ENCODE measurements around the gene NMU. TPM values are rescaled to one million over a fixed set of nuclear protein-coding genes. Genes with fewer than 3 reads are reported as not detected.
"Not testable (repeated sequence)": the region's sequence is repeated elsewhere in the genome, so short reads cannot be mapped to it uniquely, and the experiment has no call there.

NMU gene
- total RNA-seq: not detected in 2 replicates
- long read RNA-seq: 0 reads

GRCh38 chr4:55635741-55636655, at the start of gene NMU:
TSS of gene NMU (minus strand) at chr4:55636298. CDS start at chr4:55636192, 106 bp downstream.
- Mint-ChIP-seq H3K27ac (ENCODE audit: unreplicated experiment) (no peak within 1 kb of the TSS), H3K27me3 (ENCODE audit: unreplicated experiment) (peaks cover 60% of the 10 kb centered on the region)
- DNase-seq (ENCODE audit: extremely low spot score, unreplicated experiment): no peak

GRCh38 chr4:55684276-55684675, 48.2 kb upstream of the NMU start:
- TF ChIP-seq CTCF (IDR thresholded peaks at IDR 0.05): no peak
- peaks cover 10% of the 10 kb centered on the region for H3K27me3 Mint-ChIP-seq (ENCODE audit: unreplicated experiment)
- no peak overlapping the region for H3K27ac Mint-ChIP-seq (ENCODE audit: unreplicated experiment)
- H3K9me3 Mint-ChIP-seq (ENCODE audit: unreplicated experiment): no peaks in the 10 kb centered on the region
- no peaks in the 10 kb centered on the region for H3K36me3 Mint-ChIP-seq (ENCODE audit: unreplicated experiment)
- no peak overlapping the region for H3K4me3 Mint-ChIP-seq (ENCODE audit: unreplicated experiment)
- DNase-seq (ENCODE audit: extremely low spot score, unreplicated experiment): no peak
- H3K4me1 Mint-ChIP-seq (ENCODE audit: unreplicated experiment): peaks cover 2% of the 10 kb centered on the region

More at GRCh38 chr4:55635741-55636655, at the start of gene NMU:
- Mint-ChIP-seq H3K4me3 (ENCODE audit: unreplicated experiment) (peak within 1 kb of the TSS; percentile 74), H3K36me3 (ENCODE audit: unreplicated experiment) (no peaks in the 10 kb centered on the region), H3K9me3 (ENCODE audit: unreplicated experiment) (peaks cover 9% of the 10 kb centered on the region), H3K4me1 (ENCODE audit: unreplicated experiment) (peaks cover 24% of the 10 kb centered on the region)
- TF ChIP-seq CTCF (IDR thresholded peaks at IDR 0.05): peak; percentile 8

DNA sequence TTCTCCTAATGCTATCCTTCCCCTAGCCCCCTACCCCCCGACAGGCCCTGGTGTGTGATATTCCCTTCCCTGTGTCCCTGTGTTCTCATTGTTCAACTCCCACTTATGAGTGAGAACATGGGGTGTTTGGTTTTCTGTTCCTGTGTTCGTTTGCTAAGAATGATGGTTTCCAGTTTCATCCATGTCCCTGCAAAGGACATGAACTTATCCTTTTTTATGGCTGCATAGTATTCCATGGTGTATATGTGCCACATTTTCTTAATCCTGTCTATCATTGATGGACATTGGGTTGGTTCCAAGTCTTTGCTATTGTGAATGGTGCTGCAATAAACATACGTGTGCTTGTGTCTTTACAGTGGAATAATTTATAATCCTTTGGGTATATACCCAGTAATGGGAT, 46.7 kb upstream of the NMU start:
- H3K27ac Mint-ChIP-seq (ENCODE audit: unreplicated experiment); H3K9me3 Mint-ChIP-seq (ENCODE audit: unreplicated experiment); DNase-seq (ENCODE audit: extremely low spot score, unreplicated experiment); H3K4me3 Mint-ChIP-seq (ENCODE audit: unreplicated experiment); H3K4me1 Mint-ChIP-seq (ENCODE audit: unreplicated experiment); H3K36me3 Mint-ChIP-seq (ENCODE audit: unreplicated experiment): not testable (repeated sequence)
- peaks cover 19% of the 10 kb centered on the region for H3K27me3 Mint-ChIP-seq (ENCODE audit: unreplicated experiment)

DNA sequence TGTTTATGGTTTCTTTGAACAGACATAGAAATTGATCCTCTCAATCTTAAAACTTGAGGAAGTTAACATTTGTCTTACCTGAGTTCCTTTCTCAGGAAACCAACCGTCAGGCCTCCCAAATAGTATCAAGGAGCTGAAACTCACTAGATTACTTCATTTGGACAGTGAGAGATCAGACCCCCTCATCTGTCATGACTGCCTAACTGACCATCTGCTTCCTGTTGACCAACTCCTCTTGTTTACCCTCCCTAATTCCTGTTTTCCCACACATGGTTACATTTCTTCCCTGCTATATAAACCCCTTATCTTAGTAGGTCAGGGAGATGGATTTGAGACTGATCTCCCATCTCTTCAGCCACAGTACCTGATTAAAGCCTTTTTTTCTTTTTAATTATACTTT, 46.2 kb upstream of the NMU start:
- Mint-ChIP-seq H3K27me3 (ENCODE audit: unreplicated experiment) (peaks cover 23% of the 10 kb centered on the region), H3K9me3 (ENCODE audit: unreplicated experiment) (no peaks in the 10 kb centered on the region), H3K36me3 (ENCODE audit: unreplicated experiment) (no peaks in the 10 kb centered on the region), H3K27ac (ENCODE audit: unreplicated experiment) (no peak overlapping the region), H3K4me3 (ENCODE audit: unreplicated experiment) (no peak overlapping the region), H3K4me1 (ENCODE audit: unreplicated experiment) (peaks cover 2% of the 10 kb centered on the region)
- DNase-seq (ENCODE audit: extremely low spot score, unreplicated experiment): no peak
- TF ChIP-seq CTCF (IDR thresholded peaks at IDR 0.05): no peak

GRCh38 chr4:55681430-55681829, 45.3 kb upstream of the NMU start:
- Mint-ChIP-seq H3K9me3 (ENCODE audit: unreplicated experiment) (no peaks in the 10 kb centered on the region), H3K36me3 (ENCODE audit: unreplicated experiment) (no peaks in the 10 kb centered on the region), H3K4me1 (ENCODE audit: unreplicated experiment) (no peaks in the 10 kb centered on the region), H3K27me3 (ENCODE audit: unreplicated experiment) (peaks cover 29% of the 10 kb centered on the region), H3K27ac (ENCODE audit: unreplicated experiment) (no peak overlapping the region), H3K4me3 (ENCODE audit: unreplicated experiment) (no peak overlapping the region)
- TF ChIP-seq CTCF (IDR thresholded peaks at IDR 0.05): no peak
- no peak for DNase-seq (ENCODE audit: extremely low spot score, unreplicated experiment)

Measured in osteocyte (in vitro differentiated cells).